Liver (tissue), 9 donors: Measurements from ENCODE around the gene DVL1. TPM values are rescaled to one million over a fixed set of nuclear protein-coding genes. Genes with fewer than 3 reads are reported as not detected.

ENCODE experiments used
- DNase-seq: peaks from one replicate; pipeline ENCODE4 v3.0.0-alpha.2; 2017; ENCODE audit warnings: low spot score
- H3K27ac ChIP-seq, 2 donors: one replicate each; pipeline ENCODE4 v1.7.0; 2013; ENCODE audit warnings: inconsistent platforms in 2 of 2, low read length in 2 of 2, control low read depth in 1 of 2, low read depth in 1 of 2, mild to moderate bottlenecking in 1 of 2
- H3K27me3 ChIP-seq, 4 donors: one replicate each; pipeline versions ENCODE4 v1.6.1 to v1.7.0; 2013; ENCODE audit warnings: low read length in 3 of 4, inconsistent platforms in 1 of 4, mild to moderate bottlenecking in 1 of 4, moderate library complexity in 1 of 4; ENCODE audit not compliant: control insufficient read depth in 4 of 4, insufficient read depth in 4 of 4
- H3K36me3 ChIP-seq, 4 donors: one replicate each; pipeline versions ENCODE4 v1.6.1 to v1.7.0; 2013; ENCODE audit warnings: low read length in 3 of 4, mild to moderate bottlenecking in 3 of 4, low read depth in 1 of 4, moderate library complexity in 1 of 4; ENCODE audit not compliant: control insufficient read depth in 4 of 4, insufficient read depth in 3 of 4
- H3K4me1 ChIP-seq, 4 donors: one replicate each; pipeline versions ENCODE4 v1.6.1 to v1.7.0; 2013; ENCODE audit warnings: low read length in 3 of 4, mild to moderate bottlenecking in 3 of 4, moderate library complexity in 1 of 4; ENCODE audit not compliant: control insufficient read depth in 4 of 4, insufficient read depth in 4 of 4
- H3K4me3 ChIP-seq, 3 donors: one replicate each; pipeline versions ENCODE4 v1.6.1 to v1.7.0; 2013; ENCODE audit warnings: low read length in 3 of 3, control low read depth in 1 of 3, low read depth in 1 of 3, mild to moderate bottlenecking in 1 of 3
- H3K9ac ChIP-seq, 2 donors: one replicate each; pipeline ENCODE4 v1.7.0; 2013; ENCODE audit warnings: low read length in 2 of 2, mild to moderate bottlenecking in 2 of 2, moderate library complexity in 2 of 2, control low read depth in 1 of 2, low read depth in 1 of 2
- H3K9me3 ChIP-seq, 4 donors: one replicate each; pipeline versions ENCODE4 v1.6.1 to v1.7.0; 2013; ENCODE audit warnings: low read length in 3 of 4; ENCODE audit not compliant: control insufficient read depth in 4 of 4
- ATF3 ChIP-seq: IDR thresholded peaks from 2 replicates; pipeline ENCODE4 v1.6.1; 2016; ENCODE audit warnings: antibody characterized with exemption
- CTCF ChIP-seq: fragments of 150-350 bp; IDR thresholded peaks from 2 replicates; pipeline ENCODE4 v1.5.1; 2017; ENCODE audit warnings: improper control_type of control experiment, low read depth, low read length; ENCODE audit not compliant: missing input control
- EGR1 ChIP-seq, 2 donors: IDR thresholded peaks; 2 replicates each; pipeline ENCODE4 v1.6.1; 2016 to 2018; ENCODE audit warnings: antibody characterized with exemption in 2 of 2, low read depth in 2 of 2
- FOXA1 ChIP-seq: IDR thresholded peaks from 2 replicates; pipeline ENCODE4 v1.6.1; 2016; ENCODE audit warnings: antibody characterized with exemption
- FOXA2 ChIP-seq: IDR thresholded peaks from 2 replicates; pipeline ENCODE4 v1.6.1; 2016; ENCODE audit warnings: antibody characterized with exemption
- GABPA ChIP-seq, 2 donors: IDR thresholded peaks in 1 of 2; conservative IDR thresholded peaks in 1 of 2; 2 replicates each; pipeline ENCODE4 v1.6.1; 2016; ENCODE audit warnings: antibody characterized with exemption in 2 of 2, mild to moderate bottlenecking in 1 of 2, moderate library complexity in 1 of 2
- HNF4A ChIP-seq, 2 donors: conservative IDR thresholded peaks; 2 replicates each; pipeline ENCODE4 v1.6.1; 2016; ENCODE audit warnings: antibody characterized with exemption in 2 of 2, mild to moderate bottlenecking in 2 of 2
- HNF4G ChIP-seq: IDR thresholded peaks from 2 replicates; pipeline ENCODE4 v1.6.1; 2016; ENCODE audit warnings: antibody characterized with exemption
- JUND ChIP-seq, 2 donors: IDR thresholded peaks; 2 replicates each; pipeline ENCODE4 v1.6.1; 2016; ENCODE audit warnings: antibody characterized with exemption in 2 of 2
- MAX ChIP-seq: IDR thresholded peaks from 2 replicates; pipeline ENCODE4 v1.6.1; 2016; ENCODE audit warnings: antibody characterized with exemption
- NR2F2 ChIP-seq: IDR thresholded peaks from 2 replicates; pipeline ENCODE4 v1.6.1; 2016; ENCODE audit warnings: antibody characterized with exemption
- RAD21 ChIP-seq, 2 donors: IDR thresholded peaks; 2 replicates each; pipeline ENCODE4 v1.6.1; 2016; ENCODE audit warnings: antibody characterized with exemption in 2 of 2, mild to moderate bottlenecking in 2 of 2
- REST ChIP-seq: IDR thresholded peaks from 2 replicates; pipeline ENCODE4 v1.6.1; 2016; ENCODE audit warnings: antibody characterized with exemption, mild to moderate bottlenecking
- RXRA ChIP-seq, 2 donors: IDR thresholded peaks; 2 replicates each; pipeline ENCODE4 v1.6.1; 2017 to 2018; ENCODE audit warnings: antibody characterized with exemption in 2 of 2, mild to moderate bottlenecking in 1 of 2
- SP1 ChIP-seq: IDR thresholded peaks from 2 replicates; pipeline ENCODE4 v1.6.1; 2018; ENCODE audit warnings: antibody characterized with exemption, mild to moderate bottlenecking
- TAF1 ChIP-seq: conservative IDR thresholded peaks from 2 replicates; pipeline ENCODE4 v1.6.1; 2016; ENCODE audit warnings: antibody characterized with exemption, mild to moderate bottlenecking
- YY1 ChIP-seq: IDR thresholded peaks from 2 replicates; pipeline ENCODE4 v1.6.1; 2016; ENCODE audit warnings: antibody characterized with exemption, mild to moderate bottlenecking
- ZBTB33 ChIP-seq: IDR thresholded peaks from 2 replicates; pipeline ENCODE4 v1.6.1; 2016; ENCODE audit warnings: antibody characterized with exemption
- WGBS: extraction: QIAGEN DNeasy Blood & Tissue Kit; methylation state at CpG from one replicate; pipeline ENCODE4 v1.1.7; 2013; 5-methylcytosine and 5-hydroxymethylcytosine counted together
- polyA plus RNA-seq, 2 donors: library from polyadenylated mRNA; stranded (reverse) in 1 of 2; unstranded in 1 of 2; fragments of 200-250 nt in 1 of 2; fragments of >200 nt in 1 of 2; fragmentation: Nextera tagmentation in 1 of 2; extraction: Ambion mirVana in 1 of 2; gene quantifications; one replicate each; pipeline versions ENCODE4 v1.2.1 to v1.2.3, GENCODE V29; 2013 to 2015
- total RNA-seq, 2 donors: library from RNA; depleted of rRNA; stranded (reverse); fragments of >200 nt; gene quantifications; one replicate each; pipeline ENCODE4 v1.2.3, GENCODE V29; 2014
- donor health status: healthy.
- donor health status: healthy.
- donor health status: healthy.
- donor health status: healthy.
- donor health status: healthy.

Gene DVL1
- total and polyA plus RNA-seq, 4 donors: 5.7 to 41.2 (median 24.8) TPM

GRCh38 chr1:1373051-1373814 is 24.0 kb upstream of the DVL1 start:
- Histone ChIP-seq H3K4me1 (peaks cover 7 to 33% (median 28%) of the 10 kb centered on the region in 4 donors), H3K9ac (no peak overlapping the region), H3K27me3 (no peaks in the 10 kb centered on the region), H3K36me3 (peaks cover 0 to 4% (median 0%) of the 10 kb centered on the region in 4 donors), H3K9me3 (no peaks in the 10 kb centered on the region), H3K27ac (no peak overlapping the region), H3K4me3 (no peak overlapping the region)
- TF ChIP-seq FOXA2 (no peak), FOXA1 (no peak), NR2F2 (no peak), EGR1 (IDR thresholded peaks at IDR 0.05; ENCODE audit: low read depth in 2 of 2) (no peak), HNF4A (conservative IDR thresholded peaks at IDR 0.05) (no peak), HNF4G (no peak), TAF1 (no peak), REST (no peak), YY1 (no peak), MAX (no peak), ATF3 (no peak), JUND (IDR thresholded peaks at IDR 0.05) (no peak), SP1 (no peak), RXRA (IDR thresholded peaks at IDR 0.05) (no peak), GABPA (IDR thresholded peaks at IDR 0.05 in 1 of 2, conservative IDR thresholded peaks at IDR 0.05 in 1 of 2) (no peak)
- 86% methylated on average over 26 of the region's 26 CpGs for WGBS
- DNase-seq: no peak

GRCh38 chr1:1371746-1372711 is 22.8 kb upstream of the DVL1 start:
- peak; percentile 87 for DNase-seq
- Histone ChIP-seq H3K9ac (no peak overlapping the region), H3K4me3 (no peak overlapping the region), H3K27ac (no peak overlapping the region), H3K9me3 (no peaks in the 10 kb centered on the region), H3K27me3 (no peaks in the 10 kb centered on the region), H3K4me1 (peaks cover 7 to 33% (median 28%) of the 10 kb centered on the region in 4 donors), H3K36me3 (peaks cover 0 to 3% (median 0%) of the 10 kb centered on the region in 4 donors)
- TF ChIP-seq GABPA (IDR thresholded peaks at IDR 0.05 in 1 of 2, conservative IDR thresholded peaks at IDR 0.05 in 1 of 2): no peak
- TF ChIP-seq MAX: no peak
- TF ChIP-seq ZBTB33: no peak
- peak; percentile 63 to 78 for TF ChIP-seq RAD21 (IDR thresholded peaks at IDR 0.05)
- TF ChIP-seq CTCF: peak; percentile 80
- TF ChIP-seq NR2F2: no peak
- WGBS: 37% methylated on average over 26 of the region's 26 CpGs
